A204.1 (cell line): ENCODE measurements around the gene SNX7.

Experiments
- FAIRE-seq: peaks from 2 replicates; lab custom pipeline; 2012; peaks lifted over from hg19 to GRCh38; lab: Jason Lieb, UNC

Gene SNX7

DNA sequence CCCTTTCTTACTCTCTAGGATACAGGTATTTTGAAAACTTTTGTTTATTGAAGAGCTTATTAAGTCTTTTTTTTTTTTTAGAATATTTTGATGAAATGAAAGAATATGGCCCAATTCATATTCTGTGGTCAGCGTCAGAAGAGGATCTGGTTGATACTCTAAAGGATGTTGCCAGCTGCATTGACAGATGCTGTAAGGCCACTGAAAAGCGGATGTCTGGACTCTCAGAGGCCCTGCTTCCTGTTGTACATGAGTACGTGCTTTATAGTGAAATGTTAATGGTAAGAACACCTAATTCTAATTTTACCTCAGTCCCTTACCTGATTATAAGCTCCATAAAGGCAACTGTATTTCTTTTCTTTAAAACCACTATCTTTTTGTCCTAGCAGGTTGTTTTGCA is 37.1 kb downstream of the SNX7 start:
- FAIRE-seq: no peak

DNA sequence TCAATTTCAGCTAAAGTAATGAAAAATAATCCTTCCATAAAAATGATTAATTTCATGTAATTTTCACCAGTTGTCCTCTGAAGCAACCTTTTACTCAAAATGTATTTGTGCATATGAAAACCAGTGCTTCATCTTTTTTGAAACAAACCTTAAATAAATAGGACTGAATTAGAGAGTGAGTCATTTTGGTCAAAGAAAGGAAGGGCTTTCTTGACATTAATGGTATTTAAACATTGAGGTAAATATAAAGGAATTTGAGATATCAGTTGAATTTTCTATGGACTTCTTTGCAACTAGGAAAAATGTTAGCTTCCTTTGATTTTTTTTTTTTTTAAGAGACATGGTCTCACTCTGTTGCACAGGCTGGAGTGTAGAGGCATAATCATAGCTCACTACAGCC is 38.7 kb downstream of the SNX7 start:
- FAIRE-seq: no peak

DNA sequence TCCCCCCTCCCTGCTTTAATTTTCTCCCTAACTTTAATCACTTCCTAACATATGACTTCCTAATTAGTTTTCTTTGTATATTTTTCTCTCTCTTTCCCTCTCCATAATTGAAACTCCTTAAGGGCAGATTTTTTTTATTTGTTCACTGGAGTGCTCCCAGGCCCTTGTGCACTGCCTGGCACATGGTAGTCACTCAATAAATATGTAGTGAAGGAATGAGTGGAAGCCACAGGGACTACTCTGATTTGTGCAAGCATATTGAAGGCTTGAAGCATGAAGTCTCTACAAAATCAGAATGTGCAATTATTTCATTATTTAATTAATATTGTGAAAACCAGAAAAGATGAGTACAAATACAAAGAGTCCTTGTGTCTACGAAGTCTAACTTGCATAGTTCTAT is 41.5 kb downstream of the SNX7 start:
- FAIRE-seq: no peak

DNA sequence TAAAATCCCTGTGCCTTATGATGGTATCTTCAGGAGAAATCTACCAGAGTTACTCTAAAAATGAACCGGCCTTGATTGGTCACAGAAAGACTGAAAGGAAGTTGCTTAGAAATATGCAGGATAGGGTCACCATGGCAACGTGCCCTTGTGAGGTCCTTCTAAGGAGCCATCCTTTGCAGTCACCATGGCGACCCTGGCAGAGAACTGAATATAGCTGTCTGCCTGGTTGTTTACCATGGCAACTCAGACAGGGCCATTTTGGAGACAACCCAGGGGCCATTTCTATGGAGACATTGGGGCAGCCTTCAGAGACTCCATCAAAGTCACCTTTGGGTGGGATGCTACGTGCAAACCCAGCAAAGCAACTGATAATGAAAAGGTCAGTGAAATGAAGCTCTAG is 43.0 kb downstream of the SNX7 start:
- FAIRE-seq: no peak

DNA sequence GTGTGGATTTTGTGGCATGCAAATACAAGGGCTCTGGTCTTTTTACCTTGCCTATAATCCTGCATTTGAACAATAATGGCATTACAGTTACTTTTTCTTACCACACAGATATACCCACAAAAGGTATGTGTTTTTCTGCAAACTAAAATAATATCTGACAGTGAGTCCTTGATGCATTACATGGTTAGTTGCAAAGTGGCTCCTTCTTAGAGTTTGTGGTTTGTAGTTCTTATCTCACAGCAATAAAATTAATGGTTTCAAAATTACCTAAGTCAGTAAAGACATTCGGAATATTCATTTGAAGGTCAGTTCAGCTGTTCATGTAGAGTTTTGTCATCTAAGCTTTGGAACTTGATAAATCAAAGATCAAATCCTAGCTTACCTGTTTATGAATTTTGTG is 43.5 kb downstream of the SNX7 start:
- no peak for FAIRE-seq

DNA sequence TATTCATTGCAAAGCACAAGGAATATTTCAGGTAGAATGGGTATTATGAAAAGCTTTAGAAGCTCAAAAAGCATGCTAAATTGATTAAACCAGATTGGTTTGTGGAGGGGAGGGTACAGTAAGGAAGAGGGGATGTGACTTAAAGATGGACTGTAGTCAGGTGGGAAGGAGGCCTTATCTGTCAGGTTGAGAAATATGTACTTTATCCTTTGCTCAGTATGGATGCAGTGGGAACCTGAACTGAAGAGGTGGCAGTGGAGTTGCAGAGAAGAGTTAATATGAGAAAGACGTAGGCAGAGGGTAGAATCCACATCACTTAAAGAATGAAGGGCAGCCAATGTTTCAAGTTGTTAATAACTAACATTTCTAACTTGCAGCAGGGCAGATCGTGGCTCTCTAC is 44.1 kb downstream of the SNX7 start:
- FAIRE-seq: no peak

DNA sequence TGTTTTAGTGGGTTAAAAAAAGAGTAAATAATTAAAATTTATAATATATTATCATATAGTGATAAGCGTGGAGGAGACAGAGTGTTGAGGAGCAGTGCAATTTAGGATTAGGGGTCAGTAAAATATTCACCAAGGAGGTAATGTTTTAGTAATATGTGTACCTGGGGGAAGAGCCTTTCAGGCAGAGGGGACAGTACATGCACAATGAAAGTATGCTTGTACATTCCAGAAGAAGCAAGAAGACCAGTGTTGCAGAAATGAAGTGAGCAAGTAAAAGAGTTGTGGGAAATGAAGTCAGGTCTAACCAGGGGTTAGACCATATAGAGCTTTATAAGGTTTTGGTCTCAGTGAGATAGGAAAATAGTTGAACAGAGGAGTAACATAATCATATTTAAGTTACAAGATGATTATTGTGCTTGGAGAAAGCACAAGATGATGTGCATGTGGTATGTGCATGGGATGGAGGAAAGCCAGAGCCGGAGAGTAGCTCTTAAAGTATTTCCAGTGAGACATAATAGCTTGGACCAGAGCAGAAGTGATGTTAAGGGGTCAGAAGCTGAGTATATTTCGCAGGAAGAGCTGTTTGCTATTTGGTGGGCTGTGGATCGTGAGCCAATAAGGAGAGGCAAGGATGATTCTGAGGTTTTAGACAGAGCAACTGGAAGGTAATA is 44.8 kb downstream of the SNX7 start:
- FAIRE-seq: no peak

DNA sequence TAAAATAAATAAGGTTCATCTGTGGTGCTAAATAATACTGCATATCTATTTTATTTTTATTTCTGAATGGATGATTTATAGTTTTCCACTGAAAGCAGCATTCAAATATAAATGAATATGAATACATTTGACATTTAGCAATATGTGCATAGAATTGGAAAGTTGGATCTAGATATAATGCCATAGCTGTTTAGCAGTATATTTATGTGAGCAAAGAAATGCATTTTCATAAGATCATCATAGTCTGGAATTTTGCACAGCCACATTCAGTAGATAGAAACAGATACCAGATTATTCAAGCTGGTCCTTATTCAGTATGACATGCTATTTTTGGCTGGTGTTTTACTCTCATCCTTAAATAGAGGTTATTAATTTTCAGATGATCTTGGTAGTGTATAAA is 46.0 kb downstream of the SNX7 start:
- FAIRE-seq: no peak

DNA sequence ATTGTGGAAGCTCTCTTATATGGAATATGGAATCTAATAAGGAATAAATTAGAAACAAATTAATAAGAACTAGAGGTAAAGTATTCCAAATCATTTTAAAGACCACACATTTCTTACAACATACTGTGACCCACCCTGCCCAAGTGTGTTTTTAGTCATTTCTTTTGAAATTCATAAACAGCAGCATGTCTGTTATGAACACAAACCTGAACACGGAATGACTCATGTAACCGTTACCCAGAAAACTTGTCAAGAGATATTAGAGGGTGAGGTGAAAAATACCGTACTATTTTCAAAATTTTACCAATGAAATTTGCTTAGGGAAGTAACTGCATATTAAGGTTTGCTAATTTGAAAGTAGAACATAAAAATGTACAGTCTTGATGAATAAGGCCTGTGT is 48.4 kb downstream of the SNX7 start:
- no peak for FAIRE-seq

DNA sequence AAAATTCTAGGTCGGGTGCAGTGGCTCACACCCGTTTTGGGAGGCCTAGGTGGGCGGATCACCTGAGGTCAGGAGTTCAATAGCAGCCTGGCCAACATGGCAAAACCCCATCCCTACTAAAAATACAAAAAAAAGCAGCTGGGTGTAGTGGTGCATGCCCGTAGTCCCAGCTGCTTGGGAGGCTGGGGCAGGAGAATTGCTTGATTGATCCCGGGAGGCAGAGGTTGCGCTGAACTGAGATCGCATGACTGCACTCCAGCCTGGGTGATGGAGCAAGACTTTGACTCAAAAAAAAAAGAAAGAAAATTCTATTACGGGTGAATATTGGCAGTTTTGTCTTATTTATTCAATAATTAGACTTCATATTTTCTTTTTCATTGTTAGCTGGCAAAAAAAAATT is 62.1 kb downstream of the SNX7 start:
- FAIRE-seq: no peak

DNA sequence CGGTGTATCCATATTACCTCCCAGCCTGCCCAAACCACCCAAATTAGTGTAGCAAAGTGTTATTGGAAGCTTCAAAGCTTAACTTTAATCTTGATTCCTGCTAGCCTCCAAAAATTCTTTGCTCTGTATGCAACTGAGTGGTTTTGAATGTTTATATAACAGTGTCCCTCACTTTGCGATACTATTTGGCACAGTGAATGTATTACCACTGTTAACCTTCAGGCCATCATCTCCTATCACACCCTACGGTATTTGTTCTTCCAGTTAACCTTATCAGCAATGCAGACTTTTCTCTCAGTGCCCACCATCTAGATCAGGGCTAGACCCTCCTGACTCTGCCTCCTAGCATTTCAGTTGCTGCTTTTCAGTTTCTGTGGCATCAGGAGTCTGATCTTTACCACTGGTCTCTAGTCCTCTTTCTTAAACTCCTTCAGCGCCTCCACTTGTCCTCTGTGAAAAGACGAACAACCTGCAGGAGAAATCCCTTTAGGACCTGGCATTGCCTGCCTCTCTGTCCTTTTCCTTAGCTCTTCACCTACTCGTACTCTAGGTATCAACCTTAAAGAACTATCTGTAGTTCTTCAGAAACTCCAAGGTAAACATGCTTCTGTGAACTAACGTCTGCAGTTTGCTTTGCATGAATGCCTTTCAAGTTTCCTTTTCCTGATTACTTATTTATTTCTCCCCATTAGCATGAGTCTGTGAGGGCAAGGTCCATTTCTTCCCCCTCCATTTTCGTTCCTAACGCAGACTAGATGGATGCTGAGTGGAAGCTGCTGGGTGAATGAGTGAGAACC is 71.7 kb downstream of the SNX7 start:
- no peak for FAIRE-seq

DNA sequence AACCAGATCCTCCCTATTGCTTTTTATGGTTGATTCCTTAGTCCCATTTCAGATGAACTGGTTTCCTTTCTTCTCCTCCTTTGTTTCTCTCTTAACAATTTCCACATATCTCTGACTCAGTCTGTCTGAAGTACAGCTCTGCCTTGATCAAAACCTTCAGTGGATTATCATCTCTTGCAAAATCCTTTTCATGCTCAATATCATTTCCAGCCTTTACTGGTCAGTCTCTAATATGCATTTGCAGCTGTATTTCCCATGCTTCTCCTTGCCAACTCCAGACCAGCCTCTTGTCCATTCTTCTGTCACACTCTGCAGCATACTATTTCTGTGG is 72.2 kb downstream of the SNX7 start:
- no peak for FAIRE-seq

DNA sequence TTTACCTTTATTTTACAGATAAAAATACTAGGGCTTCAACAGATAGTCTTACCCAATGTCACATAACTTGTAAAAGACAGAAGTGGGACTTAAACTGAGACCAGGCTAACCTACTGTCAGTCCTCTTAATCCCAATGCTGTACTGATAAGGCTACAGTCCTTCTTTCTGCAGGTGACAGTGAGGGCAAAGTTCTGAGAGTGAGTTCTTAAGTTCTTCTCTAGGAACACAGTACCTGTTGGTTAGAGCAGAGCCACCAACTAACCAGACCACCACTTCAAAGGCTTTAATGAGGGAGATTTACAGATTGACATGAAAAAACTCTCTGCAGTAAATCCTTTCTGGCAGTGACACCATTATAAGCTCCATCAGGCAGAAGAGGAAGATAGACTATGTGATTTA is 74.2 kb downstream of the SNX7 start:
- no peak for FAIRE-seq

DNA sequence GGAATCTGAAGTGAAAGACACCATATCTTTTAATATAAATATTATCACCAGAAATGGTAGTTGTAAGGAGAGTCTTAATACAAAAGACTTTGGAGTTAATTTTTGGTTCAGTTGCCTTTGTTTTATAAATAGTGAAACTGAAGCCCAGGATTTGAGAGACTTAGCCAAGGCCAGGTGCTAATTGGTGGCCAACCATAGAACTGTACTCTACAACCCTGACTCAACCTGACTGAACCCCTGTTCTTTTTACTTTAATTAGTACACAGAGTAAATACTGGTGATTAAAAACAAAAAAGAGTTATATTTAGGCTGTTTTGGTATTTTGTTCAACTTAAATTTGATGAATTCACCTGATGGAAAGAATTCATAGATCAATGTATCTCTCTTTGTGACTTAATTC is 76.3 kb downstream of the SNX7 start:
- no peak for FAIRE-seq

DNA sequence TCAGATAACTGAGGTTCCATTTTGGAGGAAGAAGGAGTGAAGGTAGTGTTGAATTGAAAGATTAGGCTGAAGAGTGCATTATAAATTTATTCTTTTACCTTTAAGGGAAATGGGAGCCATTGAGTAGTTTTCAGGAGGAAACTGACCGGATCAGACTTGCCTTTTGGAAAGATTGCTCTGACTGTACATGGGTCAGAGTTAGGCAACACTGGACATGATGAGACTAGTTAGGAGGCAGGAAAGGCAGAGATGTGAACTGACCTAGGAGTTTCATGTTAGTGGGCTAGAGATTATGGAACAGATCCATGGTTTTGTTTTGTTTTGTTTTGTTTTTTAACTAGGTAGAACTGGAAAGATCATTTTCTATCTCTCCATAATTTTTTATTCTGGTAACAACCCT is 78.2 kb downstream of the SNX7 start:
- FAIRE-seq: no peak

DNA sequence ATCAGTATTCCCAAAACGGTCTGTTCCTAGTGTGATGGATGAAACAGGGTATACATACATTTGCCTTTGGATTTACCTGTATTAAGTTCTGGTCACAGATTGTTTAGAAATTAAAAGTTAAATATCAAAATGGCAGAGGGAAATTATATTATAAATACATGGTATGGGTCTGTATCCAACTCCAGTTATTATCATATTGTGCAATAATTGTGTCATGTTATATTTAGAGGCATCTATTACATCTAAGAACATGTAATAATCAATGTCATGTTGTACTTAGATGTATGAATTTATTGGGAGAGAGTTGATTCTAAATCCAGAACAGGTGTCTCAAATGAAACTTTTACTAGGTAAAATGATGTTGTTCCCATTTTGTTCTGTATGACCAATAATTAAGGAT is 79.6 kb downstream of the SNX7 start:
- FAIRE-seq: no peak

DNA sequence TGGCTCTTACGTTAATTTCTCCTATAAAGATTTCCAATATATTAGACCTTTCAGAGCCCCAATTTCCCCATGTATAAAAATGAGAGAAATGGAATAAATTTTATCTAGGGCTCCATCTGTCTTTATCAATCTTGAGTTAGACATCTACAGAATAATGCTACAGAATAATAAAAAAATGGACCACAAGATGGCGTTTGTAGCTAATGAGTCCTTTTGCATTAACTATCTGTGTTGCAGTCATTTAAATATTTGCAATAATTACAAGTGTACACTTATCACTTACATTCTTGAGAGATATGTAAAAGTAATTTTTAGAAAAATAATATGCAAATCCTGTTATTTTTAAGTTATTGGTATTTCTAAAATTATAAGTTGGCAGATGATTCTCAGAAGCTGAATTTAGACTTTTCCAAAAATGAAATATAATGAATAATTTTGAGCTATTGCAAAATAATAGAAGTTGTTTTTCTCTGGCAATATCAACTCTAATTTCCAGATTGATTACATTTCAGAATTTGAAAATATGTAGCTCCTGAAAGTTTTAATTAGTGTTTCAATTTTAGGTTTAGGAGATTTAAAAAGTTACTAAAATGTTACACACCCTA is 87.7 kb downstream of the SNX7 start:
- peak; percentile 94 for FAIRE-seq

DNA sequence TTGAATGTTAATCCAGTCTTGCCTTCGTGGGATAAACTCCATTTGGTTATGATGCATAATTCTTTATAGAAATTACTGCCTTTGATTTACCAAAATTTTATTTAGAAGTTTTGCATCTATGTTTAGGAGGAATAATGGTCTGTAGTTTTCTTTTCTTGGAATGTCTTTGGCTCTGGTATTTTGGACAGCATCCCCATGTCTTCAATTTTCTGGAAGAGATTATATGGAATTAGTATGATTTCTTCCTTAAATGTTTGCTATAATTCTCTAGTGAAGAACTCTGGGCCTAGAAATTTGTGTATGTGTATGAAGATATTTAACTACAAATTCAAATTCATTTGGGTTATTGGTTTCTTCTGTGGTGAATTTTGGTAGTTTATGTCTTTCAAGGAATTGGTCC is 92.7 kb downstream of the SNX7 start:
- no peak for FAIRE-seq

DNA sequence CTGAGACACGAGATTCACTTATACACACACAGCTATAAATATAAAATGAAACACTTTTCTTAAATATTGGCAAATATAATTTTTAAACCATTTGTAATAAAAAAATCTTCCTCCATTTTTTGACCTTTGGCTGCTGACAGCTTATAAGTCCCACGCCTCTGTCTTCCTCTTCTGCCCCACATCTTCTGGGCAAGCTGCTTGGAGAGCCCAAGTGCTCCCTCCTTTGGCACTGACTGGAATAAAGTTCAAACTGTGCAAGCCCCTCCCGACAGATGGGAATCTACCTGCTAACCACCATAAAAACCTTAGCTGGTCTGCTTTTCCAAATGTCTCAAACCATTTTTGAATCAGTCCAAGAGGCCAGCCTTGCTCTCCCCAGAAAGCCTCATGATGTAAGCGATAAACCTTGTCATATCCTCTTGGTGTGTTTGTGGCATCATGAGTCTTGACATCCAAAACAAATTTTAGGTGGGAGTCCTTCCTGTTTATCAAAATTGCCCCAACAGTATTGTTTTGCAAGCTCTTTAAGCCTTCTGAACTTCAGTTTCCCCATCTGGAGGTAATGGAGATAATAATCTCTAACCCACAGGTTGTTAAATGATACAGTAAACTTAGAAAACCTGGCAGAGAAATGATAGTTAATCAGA is 99.8 kb downstream of the SNX7 start:
- no peak for FAIRE-seq

DNA sequence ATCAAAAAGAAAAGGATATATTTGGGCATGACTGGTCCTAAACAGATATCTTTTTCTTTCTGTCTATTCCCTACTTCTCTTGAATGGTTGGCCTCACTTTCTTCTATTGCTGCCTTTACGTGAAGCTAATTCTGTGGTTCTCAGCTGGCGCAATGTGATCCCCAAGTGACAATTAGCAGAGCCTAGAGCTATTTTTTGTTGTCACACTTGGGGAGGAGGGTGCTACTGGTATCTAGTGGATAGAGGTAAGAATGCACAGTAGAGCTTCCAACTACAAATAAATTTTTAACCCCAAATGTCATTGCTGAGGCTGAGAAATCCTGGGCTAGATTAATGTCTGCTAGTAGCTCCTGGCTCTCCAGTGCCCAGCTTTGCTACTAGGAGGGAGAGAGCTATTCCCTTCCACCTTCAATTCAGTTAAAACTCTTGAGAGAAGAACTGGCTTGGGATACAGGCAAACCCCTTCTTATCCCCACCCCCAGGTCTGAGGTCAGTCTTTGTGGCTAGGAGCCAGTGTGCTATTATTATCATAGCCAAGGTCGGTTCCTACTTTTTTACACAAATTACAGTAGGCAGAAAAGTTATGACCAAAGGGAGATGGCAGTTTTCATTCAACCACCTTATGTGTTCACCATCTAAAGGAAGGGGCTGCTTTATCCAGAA is 102.1 kb downstream of the SNX7 start:
- FAIRE-seq: no peak

DNA sequence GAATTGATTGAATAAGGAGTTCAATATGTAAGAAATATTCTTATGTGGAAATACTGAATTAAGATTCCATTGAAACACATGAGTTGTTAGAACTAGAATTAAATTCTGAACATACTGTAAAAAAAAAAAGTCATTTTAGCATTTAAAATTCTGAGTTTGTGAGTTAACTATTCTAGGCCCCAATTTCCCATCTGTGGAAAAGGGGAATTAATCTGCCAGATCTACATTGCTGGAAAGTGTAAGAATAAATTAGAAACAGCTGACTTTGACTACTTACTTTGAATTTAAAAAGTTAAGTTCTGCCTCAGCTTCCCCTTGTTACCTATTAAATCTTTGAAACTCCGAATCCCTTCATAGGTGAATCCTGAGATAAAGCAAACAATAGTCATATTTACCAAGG is 103.0 kb downstream of the SNX7 start:
- no peak for FAIRE-seq

DNA sequence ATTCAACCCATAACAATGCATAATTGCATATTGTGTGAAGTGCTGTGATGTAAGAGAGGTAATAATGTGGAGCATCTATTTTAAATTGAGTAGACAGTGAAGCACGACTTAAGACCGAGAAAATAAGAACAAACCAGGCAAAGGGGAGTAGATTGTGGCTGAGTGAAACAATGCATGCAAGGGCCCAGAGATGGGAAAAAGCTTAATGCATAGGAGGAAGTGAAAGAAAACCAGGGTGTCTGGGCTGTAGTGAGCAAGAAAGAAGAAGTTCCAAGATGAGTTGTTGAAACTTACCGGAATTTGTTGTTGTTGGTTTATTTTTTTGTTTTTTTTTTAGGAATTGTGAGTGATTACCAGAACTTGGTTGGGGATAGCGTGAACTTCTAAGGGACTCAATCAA is 104.7 kb downstream of the SNX7 start:
- no peak for FAIRE-seq

DNA sequence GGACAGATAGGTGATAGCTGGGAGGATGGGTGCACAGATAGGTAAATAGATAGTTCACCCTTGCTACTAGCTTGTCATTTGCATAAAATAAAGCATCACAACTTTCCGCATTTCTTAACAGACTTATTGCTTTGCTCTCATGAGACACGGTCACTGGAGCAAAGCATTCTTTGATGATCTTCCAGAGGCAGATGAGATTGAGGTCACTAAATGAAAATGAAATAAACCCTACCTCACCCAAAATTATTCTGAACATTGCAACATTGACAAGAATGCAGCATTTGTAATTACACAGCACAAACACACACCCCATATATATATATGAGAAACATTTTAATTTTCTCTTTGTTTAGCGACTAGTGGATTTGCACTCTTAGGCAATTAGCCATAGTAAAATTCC is 107.6 kb downstream of the SNX7 start:
- no peak for FAIRE-seq
